Hematopoietic multipotent progenitor cell treated with erythropoietin and hydrocortisone succinate and interleukin-3 and kit ligand, for 6 days (in vitro differentiated cells): Measurements from ENCODE around the gene TOLLIP.

Experiments used
- DNase-seq: peaks from one replicate; pipeline ENCODE4 v3.0.0-alpha.2; 2015

Gene TOLLIP

GRCh38 chr11:1228101-1228821 lies 81.2 kb downstream of the TOLLIP start:
- DNase-seq = no peak

GRCh38 chr11:1227551-1228100 lies 81.8 kb downstream of the TOLLIP start:
- DNase-seq = no peak

- DNase-seq = no peak
Measured at GRCh38 chr11:1226986-1227550, 82.4 kb downstream of the TOLLIP start.

- no peak for DNase-seq
Measured at GRCh38 chr11:1226226-1226985, 83.0 kb downstream of the TOLLIP start.

GRCh38 chr11:1225386-1226225 lies 83.8 kb downstream of the TOLLIP start:
- no peak for DNase-seq

- no peak for DNase-seq
Measured at GRCh38 chr11:1224491-1225385, 84.7 kb downstream of the TOLLIP start.
